Caco-2 (cell line): ENCODE data around the gene AGBL5. TPM values are rescaled to one million over a fixed set of nuclear protein-coding genes. Genes with fewer than 3 reads are reported as not detected.

Experiments
- BruUV-seq: library from RNA; stranded (reverse); fragments of 400-500 nt; replicated peaks from 2 replicates; lab custom pipeline; 2021; lab: Mats Ljungman, UMichigan
- CTCF ChIA-PET: fragments of 300-600 bp; sonication (Branson Sonifier 250); formaldehyde crosslinking; loops from one replicate; lab custom pipeline; 2022; ENCODE audit warnings: antibody characterized with exemption; lab: Charles Lee
- POLR2A ChIA-PET: fragments of 300-600 bp; sonication (Branson Sonifier 250); formaldehyde crosslinking; loops from one replicate; lab custom pipeline; 2022; ENCODE audit warnings: antibody characterized with exemption; lab: Charles Lee
- DNase-seq, 2 experiments: peaks; one replicate each; pipeline versions ENCODE4 v3.0.0 to v3.0.0-alpha.2; 2020 to 2022
- H3K27me3 ChIP-seq: replicated peaks from 2 replicates; pipeline ENCODE4 v1.6.0; 2011; ENCODE audit warnings: low read length; ENCODE audit not compliant: control insufficient read depth, insufficient read depth
- H3K36me3 ChIP-seq: 2 replicates; pipeline ENCODE4 v1.5.1; 2011; ENCODE audit warnings: low read length; ENCODE audit not compliant: control insufficient read depth, insufficient read depth
- H3K4me1 ChIP-seq: fragments of 250-450 bp; sonication (Bioruptor Pico); 2 replicates; pipeline ENCODE4 v1.5.1; 2020; ENCODE audit warnings: mild to moderate bottlenecking
- H3K4me3 ChIP-seq: 2 replicates; pipeline ENCODE4 v1.5.1; 2011; ENCODE audit warnings: low read depth, mild to moderate bottlenecking, control low read depth, low read length
- H3K9me3 ChIP-seq: fragments of 250-450 bp; sonication (Bioruptor Pico); 2 replicates; pipeline ENCODE4 v1.5.1; 2020; ENCODE audit warnings: mild to moderate bottlenecking, moderate library complexity
- H3K27ac Mint-ChIP-seq: one replicate; pipeline ENCODE4 v1.8.0; 2022; ENCODE audit warnings: mixed read lengths; ENCODE audit not compliant: unreplicated experiment
- H3K27me3 Mint-ChIP-seq: one replicate; pipeline ENCODE4 v1.8.0; 2022; ENCODE audit warnings: mixed read lengths; ENCODE audit not compliant: insufficient read depth, unreplicated experiment
- H3K36me3 Mint-ChIP-seq: one replicate; pipeline ENCODE4 v1.8.0; 2022; ENCODE audit warnings: mild to moderate bottlenecking, mixed read lengths; ENCODE audit not compliant: insufficient read depth, unreplicated experiment
- H3K4me1 Mint-ChIP-seq: one replicate; pipeline ENCODE4 v1.8.0; 2022; ENCODE audit warnings: low read depth, mixed read lengths; ENCODE audit not compliant: unreplicated experiment
- H3K4me3 Mint-ChIP-seq: one replicate; pipeline ENCODE4 v1.8.0; 2022; ENCODE audit warnings: mild to moderate bottlenecking, moderate library complexity, mixed read lengths; ENCODE audit not compliant: unreplicated experiment
- H3K9me3 Mint-ChIP-seq: one replicate; pipeline ENCODE4 v1.8.0; 2022; ENCODE audit warnings: mixed read lengths; ENCODE audit not compliant: unreplicated experiment
- intact Hi-C: fragments of 100-400 bp; cut with micrococcal nuclease; formaldehyde crosslinking; loops from one replicate; pipeline ENCODE4 v1.10.0; 2022; ENCODE audit not compliant: unreplicated experiment
- total RNA-seq: library from RNA; stranded (reverse); gene quantifications from 2 replicates; pipeline ENCODE4 v1.2.3, GENCODE V29; 2022
- TF ChIP-seq, protein P1 (sequence below), 2 experiments: fragments of 200-600 bp in 1 of 2; IDR thresholded peaks; 1 replicate in 1 of 2; 2 replicates in 1 of 2; pipeline versions ENCODE4 v1.5.1 to v1.8.0; 2011 to 2022; ENCODE audit warnings: antibody characterized with exemption in 1 of 2, control low read depth in 1 of 2, inconsistent platforms in 1 of 2, low read depth in 1 of 2, low read length in 1 of 2, mild to moderate bottlenecking in 1 of 2, moderate library complexity in 1 of 2; ENCODE audit not compliant: insufficient read depth in 1 of 2, severe bottlenecking in 1 of 2, unreplicated experiment in 1 of 2

AGBL5 gene
- total RNA-seq, 1 experiment from 2014 or later = 34.1 TPM

DNA sequence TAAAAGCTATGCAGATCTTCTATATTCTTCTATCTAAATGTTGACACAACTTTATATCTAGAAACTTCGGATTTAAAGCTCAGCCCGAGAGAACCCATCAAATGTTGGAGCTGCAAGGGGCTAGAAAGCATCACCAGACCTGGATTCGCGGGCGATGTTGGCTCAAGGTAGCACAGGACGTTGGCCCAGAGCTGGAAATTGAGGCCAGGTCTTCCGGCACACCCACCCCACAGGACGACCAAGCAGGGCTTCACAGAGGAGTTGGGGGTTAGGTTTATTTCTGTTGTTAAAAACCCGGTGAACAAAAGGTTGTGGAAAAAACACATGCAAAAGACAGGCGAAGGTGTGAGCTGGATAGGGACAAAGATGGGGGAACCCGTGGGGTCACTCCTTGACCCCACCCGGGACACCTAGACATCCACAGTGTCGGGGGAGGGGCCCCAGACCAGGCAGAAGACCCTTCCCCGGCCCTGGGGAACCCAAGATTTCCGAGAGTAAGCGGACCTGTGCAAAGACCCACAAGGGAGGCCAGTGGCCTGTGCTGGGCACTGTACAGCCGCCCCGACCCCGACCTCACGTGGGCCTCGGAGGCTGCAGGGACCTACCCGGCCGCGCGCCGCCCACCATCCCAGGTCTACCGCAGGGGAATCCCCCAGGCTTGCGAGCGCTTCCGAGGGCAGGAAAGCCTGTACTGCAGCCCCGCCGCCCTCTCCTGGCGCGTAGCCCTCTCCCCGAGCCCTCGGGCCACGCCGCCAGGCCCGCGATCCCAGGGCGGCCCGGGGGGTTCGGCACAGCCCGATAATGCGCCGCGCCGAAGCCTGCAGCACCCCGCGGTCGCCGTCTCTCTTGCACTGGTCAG, 1.8 kb upstream of the AGBL5 start:
- peak; percentile 62 to 69 for DNase-seq
- ChIA-PET POLR2A (interaction anchor here (2.1 to 2.5 kb wide), 2 partner anchors 16 to 22 kb away, joined by 9 to 27 read pairs; partner anchors contain the start of genes OST4 and TMEM214), CTCF (interaction anchor here (0.7 to 3.3 kb wide), 9 partner anchors 10 to 285 kb away, joined by 3 to 21 read pairs (median 5); partner anchors contain the start of gene KHK)
- H3K36me3 ChIP-seq = no peaks in the 10 kb centered on the region
- intact Hi-C loops = loop anchor here (1.0 kb wide), 4 partner anchors 17 to 88 kb away; partner anchors contain the start of genes KHK and TMEM214
- Mint-ChIP-seq H3K27me3 (peaks cover 10% of the 10 kb centered on the region), H3K4me1 (peaks cover 31% of the 10 kb centered on the region), H3K9me3 (peaks cover 9% of the 10 kb centered on the region), H3K36me3 (peaks cover 43% of the 10 kb centered on the region), H3K27ac (peak overlapping the region; percentile 100), H3K4me3 (peak overlapping the region; percentile 80)
- BruUV-seq = no TSS peak
- 0 out of 2 replicates have a peak, but pooled peaks cover 6% of the 10 kb centered on the region for H3K4me1 ChIP-seq
- H3K27me3 ChIP-seq = no peaks in the 10 kb centered on the region
- no peaks in the 10 kb centered on the region for H3K9me3 ChIP-seq
- TF ChIP-seq, protein P1, sequence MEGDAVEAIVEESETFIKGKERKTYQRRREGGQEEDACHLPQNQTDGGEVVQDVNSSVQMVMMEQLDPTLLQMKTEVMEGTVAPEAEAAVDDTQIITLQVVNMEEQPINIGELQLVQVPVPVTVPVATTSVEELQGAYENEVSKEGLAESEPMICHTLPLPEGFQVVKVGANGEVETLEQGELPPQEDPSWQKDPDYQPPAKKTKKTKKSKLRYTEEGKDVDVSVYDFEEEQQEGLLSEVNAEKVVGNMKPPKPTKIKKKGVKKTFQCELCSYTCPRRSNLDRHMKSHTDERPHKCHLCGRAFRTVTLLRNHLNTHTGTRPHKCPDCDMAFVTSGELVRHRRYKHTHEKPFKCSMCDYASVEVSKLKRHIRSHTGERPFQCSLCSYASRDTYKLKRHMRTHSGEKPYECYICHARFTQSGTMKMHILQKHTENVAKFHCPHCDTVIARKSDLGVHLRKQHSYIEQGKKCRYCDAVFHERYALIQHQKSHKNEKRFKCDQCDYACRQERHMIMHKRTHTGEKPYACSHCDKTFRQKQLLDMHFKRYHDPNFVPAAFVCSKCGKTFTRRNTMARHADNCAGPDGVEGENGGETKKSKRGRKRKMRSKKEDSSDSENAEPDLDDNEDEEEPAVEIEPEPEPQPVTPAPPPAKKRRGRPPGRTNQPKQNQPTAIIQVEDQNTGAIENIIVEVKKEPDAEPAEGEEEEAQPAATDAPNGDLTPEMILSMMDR (IDR thresholded peaks at IDR 0.05; ENCODE audit: insufficient read depth in 1 of 2, low read depth in 1 of 2, low read length in 1 of 2, severe bottlenecking in 1 of 2, unreplicated experiment in 1 of 2) = no peak
- H3K4me3 ChIP-seq = peak overlapping the region; percentile 96

DNA sequence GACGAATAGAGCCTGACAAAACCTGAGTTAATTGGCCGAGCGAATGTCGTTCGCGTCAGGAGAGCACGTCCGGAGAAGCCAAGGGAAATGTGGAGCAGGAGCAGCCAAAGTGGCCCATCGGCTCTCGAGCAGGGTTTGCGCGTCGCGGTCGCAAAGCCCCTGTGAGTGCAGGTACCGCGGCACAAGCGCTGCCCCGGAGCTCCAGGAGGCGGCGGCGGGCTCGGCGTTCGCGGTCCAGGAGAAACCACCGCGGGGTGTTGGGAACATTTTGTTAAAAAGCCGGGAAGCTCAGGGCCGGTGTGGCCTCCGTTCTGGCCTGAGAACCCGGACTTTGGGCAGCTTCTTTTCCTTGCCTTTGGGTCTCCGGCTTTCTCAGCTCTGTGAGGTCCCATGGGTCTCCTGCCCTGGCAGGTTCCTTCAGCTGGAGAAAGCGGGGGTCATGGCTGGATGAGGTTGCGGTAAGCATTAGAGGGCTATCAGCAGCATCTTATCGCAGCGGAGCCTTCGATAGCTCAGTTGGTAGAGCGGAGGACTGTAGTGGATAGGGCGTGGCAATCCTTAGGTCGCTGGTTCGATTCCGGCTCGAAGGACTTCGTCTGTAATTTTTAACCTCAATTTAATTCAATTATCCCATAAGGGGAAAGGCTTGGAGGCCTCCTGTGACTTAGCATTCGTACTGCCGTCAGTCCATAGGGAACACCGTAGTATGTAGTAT, 1.0 kb upstream of the AGBL5 start:
- ChIA-PET POLR2A (interaction anchor here (2.1 to 2.5 kb wide), 2 partner anchors 17 to 21 kb away, joined by 9 to 27 read pairs; partner anchors contain the start of genes OST4 and TMEM214), CTCF (interaction anchor here (0.7 to 3.3 kb wide), 10 partner anchors 9 to 141 kb away, joined by 3 to 21 read pairs (median 5); partner anchors contain the start of genes KHK and OST4)
- peaks cover 31% of the 10 kb centered on the region for H3K4me1 Mint-ChIP-seq
- peak overlapping the region; percentile 80 for H3K4me3 Mint-ChIP-seq
- no TSS peak for BruUV-seq
- Histone ChIP-seq H3K9me3 (no peaks in the 10 kb centered on the region), H3K36me3 (no peaks in the 10 kb centered on the region), H3K4me3 (peak overlapping the region; percentile 96), H3K4me1 (0 out of 2 replicates have a peak, but pooled peaks cover 6% of the 10 kb centered on the region), H3K27me3 (no peaks in the 10 kb centered on the region)
- intact Hi-C loops = loop anchor here (1.0 kb wide), 4 partner anchors 18 to 89 kb away; partner anchors contain the start of genes KHK and TMEM214
- H3K9me3 Mint-ChIP-seq = peaks cover 9% of the 10 kb centered on the region
- peaks cover 49% of the 10 kb centered on the region for H3K36me3 Mint-ChIP-seq
- peak overlapping the region; percentile 100 for H3K27ac Mint-ChIP-seq
- peak; percentile 92 to 95 for DNase-seq
- peaks cover 10% of the 10 kb centered on the region for H3K27me3 Mint-ChIP-seq
- TF ChIP-seq, protein P1 (IDR thresholded peaks at IDR 0.05; ENCODE audit: insufficient read depth in 1 of 2, low read depth in 1 of 2, low read length in 1 of 2, severe bottlenecking in 1 of 2, unreplicated experiment in 1 of 2) = peak; percentile 37 to 49
